Measurements from ENCODE around the gene APOL1. TPM values are rescaled to one million over a fixed set of nuclear protein-coding genes. Genes with fewer than 3 reads are reported as not detected.

The APOL1 gene
- total RNA-seq, 1 experiment from 2014 or later, result 0.30 TPM

- Histone ChIP-seq H3K9me3 (ENCODE audit: control insufficient read depth in 1 of 2, insufficient read depth in 1 of 2, low read depth in 1 of 2, low read length in 2 of 2) (no peaks in the 10 kb centered on the region), H3K27ac (ENCODE audit: low read depth, low read length) (no peak overlapping the region; the same call in 1 of the 2 replicates), H3K4me2 (ENCODE audit: low read length) (no peak overlapping the region), H3K9ac (ENCODE audit: low read length) (no peak overlapping the region), H3K79me2 (ENCODE audit: insufficient read depth, low read length) (peaks cover 4% of the 10 kb centered on the region; the same call in 1 of the 2 replicates), H3K9me2 (ENCODE audit: insufficient read depth) (no peaks in the 10 kb centered on the region), H4K20me1 (ENCODE audit: insufficient read depth) (no peaks in the 10 kb centered on the region; the same call in 1 of the 2 replicates), H3K27me3 (ENCODE audit: insufficient read depth, low read length) (no peaks in the 10 kb centered on the region), H2AFZ (ENCODE audit: low read depth, low read length, poor library complexity, severe bottlenecking) (no peak overlapping the region), H3K4me3 (replicated peaks in 1 of 2; ENCODE audit: low read depth in 1 of 2, low read length in 2 of 2) (no peak overlapping the region), H3K4me1 (ENCODE audit: control insufficient read depth in 1 of 2, insufficient read depth in 2 of 2, low read length in 2 of 2) (no peaks in the 10 kb centered on the region), H3K36me3 (ENCODE audit: control insufficient read depth in 1 of 2, insufficient read depth in 2 of 2, low read length in 2 of 2) (peaks cover 51 to 59% of the 10 kb centered on the region in 2 experiments)
- intact Hi-C loops (cut with micrococcal nuclease), result no loop called here
- ChIA-PET POLR2A (no interaction called here), CTCF (interaction anchor here (1.1 to 3.8 kb wide), 5 partner anchors 164 to 208 kb away, joined by 3 to 28 read pairs (median 13); partner anchors contain the start of gene TXN2), RAD21 (ENCODE audit: low non-redundant PET in 1 of 2, low total read pairs in 2 of 2, uncharacterized antibody in 2 of 2, unreplicated experiment in 2 of 2) (interaction anchor here (0.6 to 2.1 kb wide), 4 partner anchors 109 to 168 kb away, joined by 3 to 16 read pairs (median 6); no protein-coding TSS in a partner anchor)
- DNase-seq (ENCODE audit: low read depth, low spot score), result no peak
- TF ChIP-seq SRF (IDR thresholded peaks at IDR 0.05; ENCODE audit: low read depth) (no peak), POLR2A (IDR thresholded peaks at IDR 0.05; ENCODE audit: borderline replicate concordance, extremely low read depth, insufficient read depth, insufficient read length) (no peak)
- BruUV-seq (replicated peaks), result no TSS peak
- no peak for ATAC-seq
Observed at GRCh38 chr22:36302439-36303114, 49.6 kb downstream of the APOL1 start.

- no peak for ATAC-seq
- Histone ChIP-seq H3K9ac (ENCODE audit: low read length) (no peak overlapping the region), H4K20me1 (ENCODE audit: insufficient read depth) (no peaks in the 10 kb centered on the region; the same call in 1 of the 2 replicates), H3K9me3 (ENCODE audit: control insufficient read depth in 1 of 2, insufficient read depth in 1 of 2, low read depth in 1 of 2, low read length in 2 of 2) (no peaks in the 10 kb centered on the region), H2AFZ (ENCODE audit: low read depth, low read length, poor library complexity, severe bottlenecking) (no peak overlapping the region), H3K79me2 (ENCODE audit: insufficient read depth, low read length) (peaks cover 4% of the 10 kb centered on the region; the same call in 1 of the 2 replicates), H3K4me2 (ENCODE audit: low read length) (no peak overlapping the region), H3K9me2 (ENCODE audit: insufficient read depth) (no peaks in the 10 kb centered on the region), H3K27me3 (ENCODE audit: insufficient read depth, low read length) (no peaks in the 10 kb centered on the region), H3K27ac (ENCODE audit: low read depth, low read length) (no peak overlapping the region; the same call in 1 of the 2 replicates), H3K4me1 (ENCODE audit: control insufficient read depth in 1 of 2, insufficient read depth in 2 of 2, low read length in 2 of 2) (no peaks in the 10 kb centered on the region), H3K4me3 (replicated peaks in 1 of 2; ENCODE audit: low read depth in 1 of 2, low read length in 2 of 2) (no peak overlapping the region), H3K36me3 (ENCODE audit: control insufficient read depth in 1 of 2, insufficient read depth in 2 of 2, low read length in 2 of 2) (peaks cover 46 to 57% of the 10 kb centered on the region in 2 experiments)
- CTCF ChIA-PET, result interaction anchor here (1.1 to 3.8 kb wide), 2 partner anchors 164 to 208 kb away, joined by 3 to 20 read pairs; no protein-coding TSS in a partner anchor
- RAD21 ChIA-PET (ENCODE audit: low non-redundant PET in 1 of 2, low total read pairs in 2 of 2, uncharacterized antibody in 2 of 2, unreplicated experiment in 2 of 2), result interaction anchor here in 1 of 2 experiments (1.3 kb wide), 1 partner anchor 167 kb away, joined by 3 read pairs; no protein-coding TSS in a partner anchor
- TF ChIP-seq JUND (IDR thresholded peaks at IDR 0.05) (no peak), ELF1 (IDR thresholded peaks at IDR 0.05; ENCODE audit: borderline replicate concordance, low read depth) (no peak), EZH2phosphoT487 (IDR thresholded peaks at IDR 0.05; ENCODE audit: borderline replicate concordance) (no peak), ZBTB33 (IDR thresholded peaks at IDR 0.05; ENCODE audit: extremely low read depth, insufficient replicate concordance, low read length) (no peak), FOSL1 (IDR thresholded peaks at IDR 0.05; ENCODE audit: low read depth) (no peak), YY1 (IDR thresholded peaks at IDR 0.05; ENCODE audit: extremely low read depth, insufficient replicate concordance, low read depth, low read length) (no peak), EGR1 (IDR thresholded peaks at IDR 0.05; ENCODE audit: low read depth) (no peak), TCF7L2 (IDR thresholded peaks at IDR 0.05; ENCODE audit: borderline replicate concordance, extremely low read depth, insufficient read depth, insufficient read length) (no peak)
- BruUV-seq (replicated peaks), result no TSS peak
- intact Hi-C loops (cut with micrococcal nuclease), result no loop called here
- DNase-seq (ENCODE audit: low read depth, low spot score), result no peak
- POLR2A ChIA-PET, result no interaction called here
Observed at GRCh38 chr22:36303115-36303467, 50.2 kb downstream of the APOL1 start.

All from HCT116 (cell line).